ENCODE results near the gene LRRC56.

GRCh38 chr11:551131-551530 lies 13.8 kb downstream of the LRRC56 start:
- no peak for TF ChIP-seq USF1 (CRISPR knock-in tag; IDR thresholded peaks at IDR 0.05)
- TF ChIP-seq CTCF (IDR thresholded peaks at IDR 0.05) = no peak
- TF ChIP-seq, protein P1, sequence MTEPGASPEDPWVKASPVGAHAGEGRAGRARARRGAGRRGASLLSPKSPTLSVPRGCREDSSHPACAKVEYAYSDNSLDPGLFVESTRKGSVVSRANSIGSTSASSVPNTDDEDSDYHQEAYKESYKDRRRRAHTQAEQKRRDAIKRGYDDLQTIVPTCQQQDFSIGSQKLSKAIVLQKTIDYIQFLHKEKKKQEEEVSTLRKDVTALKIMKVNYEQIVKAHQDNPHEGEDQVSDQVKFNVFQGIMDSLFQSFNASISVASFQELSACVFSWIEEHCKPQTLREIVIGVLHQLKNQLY (CRISPR knock-in tag; IDR thresholded peaks at IDR 0.05) = no peak
- TF ChIP-seq, protein P2, sequence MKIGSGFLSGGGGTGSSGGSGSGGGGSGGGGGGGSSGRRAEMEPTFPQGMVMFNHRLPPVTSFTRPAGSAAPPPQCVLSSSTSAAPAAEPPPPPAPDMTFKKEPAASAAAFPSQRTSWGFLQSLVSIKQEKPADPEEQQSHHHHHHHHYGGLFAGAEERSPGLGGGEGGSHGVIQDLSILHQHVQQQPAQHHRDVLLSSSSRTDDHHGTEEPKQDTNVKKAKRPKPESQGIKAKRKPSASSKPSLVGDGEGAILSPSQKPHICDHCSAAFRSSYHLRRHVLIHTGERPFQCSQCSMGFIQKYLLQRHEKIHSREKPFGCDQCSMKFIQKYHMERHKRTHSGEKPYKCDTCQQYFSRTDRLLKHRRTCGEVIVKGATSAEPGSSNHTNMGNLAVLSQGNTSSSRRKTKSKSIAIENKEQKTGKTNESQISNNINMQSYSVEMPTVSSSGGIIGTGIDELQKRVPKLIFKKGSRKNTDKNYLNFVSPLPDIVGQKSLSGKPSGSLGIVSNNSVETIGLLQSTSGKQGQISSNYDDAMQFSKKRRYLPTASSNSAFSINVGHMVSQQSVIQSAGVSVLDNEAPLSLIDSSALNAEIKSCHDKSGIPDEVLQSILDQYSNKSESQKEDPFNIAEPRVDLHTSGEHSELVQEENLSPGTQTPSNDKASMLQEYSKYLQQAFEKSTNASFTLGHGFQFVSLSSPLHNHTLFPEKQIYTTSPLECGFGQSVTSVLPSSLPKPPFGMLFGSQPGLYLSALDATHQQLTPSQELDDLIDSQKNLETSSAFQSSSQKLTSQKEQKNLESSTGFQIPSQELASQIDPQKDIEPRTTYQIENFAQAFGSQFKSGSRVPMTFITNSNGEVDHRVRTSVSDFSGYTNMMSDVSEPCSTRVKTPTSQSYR (CRISPR knock-in tag; IDR thresholded peaks at IDR 0.05) = no peak
- no peak for TF ChIP-seq IRF2 (CRISPR knock-in tag; IDR thresholded peaks at IDR 0.05; ENCODE audit: borderline replicate concordance, low read depth)
- no peak for TF ChIP-seq ZNF138 (CRISPR knock-in tag; conservative IDR thresholded peaks at IDR 0.05)
- TF ChIP-seq FOXJ3 (CRISPR knock-in tag; IDR thresholded peaks at IDR 0.05; ENCODE audit: borderline replicate concordance) = no peak
- TF ChIP-seq, protein P3, sequence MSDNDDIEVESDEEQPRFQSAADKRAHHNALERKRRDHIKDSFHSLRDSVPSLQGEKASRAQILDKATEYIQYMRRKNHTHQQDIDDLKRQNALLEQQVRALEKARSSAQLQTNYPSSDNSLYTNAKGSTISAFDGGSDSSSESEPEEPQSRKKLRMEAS (CRISPR knock-in tag; IDR thresholded peaks at IDR 0.05) = no peak
